SH-SY5Y (cell line): ENCODE results near the gene WNK2.

Experiments
- GATA2 ChIP-seq: IDR thresholded peaks from 2 replicates; pipeline ENCODE4 v1.6.1; 2011; ENCODE audit warnings: mild to moderate bottlenecking, low read depth, low read length
- GATA3 ChIP-seq: IDR thresholded peaks from 2 replicates; pipeline ENCODE4 v1.6.1; 2011; ENCODE audit warnings: low read depth, mild to moderate bottlenecking, low read length, moderate library complexity

- TF ChIP-seq GATA2: no peak
- TF ChIP-seq GATA3: no peak
Measured at GRCh38 chr9:93209576-93210323, 25.8 kb downstream of the WNK2 start.
